Measurements from ENCODE around the gene DDC.

DNA sequence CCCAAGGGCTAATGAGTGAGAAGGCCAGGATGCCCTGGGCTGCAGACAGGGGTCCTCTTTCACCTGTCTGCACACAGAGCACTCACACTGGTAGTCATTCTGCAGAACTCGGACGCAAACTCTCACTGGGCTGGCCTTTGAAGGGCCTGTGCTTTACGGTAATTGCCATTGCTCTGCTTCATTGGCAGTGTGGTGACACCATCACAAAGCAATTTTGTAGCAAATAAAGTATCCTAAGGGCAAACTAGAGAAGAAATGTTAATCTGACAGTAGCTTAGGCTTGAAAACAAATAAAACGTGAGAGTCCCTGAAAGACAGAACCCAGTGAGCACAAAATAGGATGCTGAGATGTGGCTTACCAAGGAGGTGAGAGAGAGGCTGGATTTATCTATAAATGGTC lies 84.4 kb downstream of the DDC start:
- TF ChIP-seq, protein P1, sequence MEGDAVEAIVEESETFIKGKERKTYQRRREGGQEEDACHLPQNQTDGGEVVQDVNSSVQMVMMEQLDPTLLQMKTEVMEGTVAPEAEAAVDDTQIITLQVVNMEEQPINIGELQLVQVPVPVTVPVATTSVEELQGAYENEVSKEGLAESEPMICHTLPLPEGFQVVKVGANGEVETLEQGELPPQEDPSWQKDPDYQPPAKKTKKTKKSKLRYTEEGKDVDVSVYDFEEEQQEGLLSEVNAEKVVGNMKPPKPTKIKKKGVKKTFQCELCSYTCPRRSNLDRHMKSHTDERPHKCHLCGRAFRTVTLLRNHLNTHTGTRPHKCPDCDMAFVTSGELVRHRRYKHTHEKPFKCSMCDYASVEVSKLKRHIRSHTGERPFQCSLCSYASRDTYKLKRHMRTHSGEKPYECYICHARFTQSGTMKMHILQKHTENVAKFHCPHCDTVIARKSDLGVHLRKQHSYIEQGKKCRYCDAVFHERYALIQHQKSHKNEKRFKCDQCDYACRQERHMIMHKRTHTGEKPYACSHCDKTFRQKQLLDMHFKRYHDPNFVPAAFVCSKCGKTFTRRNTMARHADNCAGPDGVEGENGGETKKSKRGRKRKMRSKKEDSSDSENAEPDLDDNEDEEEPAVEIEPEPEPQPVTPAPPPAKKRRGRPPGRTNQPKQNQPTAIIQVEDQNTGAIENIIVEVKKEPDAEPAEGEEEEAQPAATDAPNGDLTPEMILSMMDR (conservative IDR thresholded peaks at IDR 0.05), result no peak
- TF ChIP-seq EZH2 (IDR thresholded peaks at IDR 0.05; ENCODE audit: low read depth), result no peak

Data from PC-9 (cell line).